ENCODE results near the gene BCL2L13. TPM values are rescaled to one million over a fixed set of nuclear protein-coding genes. Genes with fewer than 3 reads are reported as not detected.

The BCL2L13 gene
- total RNA-seq, 2 donors from 2014 or later = 19.8 to 35.0 TPM

DNA sequence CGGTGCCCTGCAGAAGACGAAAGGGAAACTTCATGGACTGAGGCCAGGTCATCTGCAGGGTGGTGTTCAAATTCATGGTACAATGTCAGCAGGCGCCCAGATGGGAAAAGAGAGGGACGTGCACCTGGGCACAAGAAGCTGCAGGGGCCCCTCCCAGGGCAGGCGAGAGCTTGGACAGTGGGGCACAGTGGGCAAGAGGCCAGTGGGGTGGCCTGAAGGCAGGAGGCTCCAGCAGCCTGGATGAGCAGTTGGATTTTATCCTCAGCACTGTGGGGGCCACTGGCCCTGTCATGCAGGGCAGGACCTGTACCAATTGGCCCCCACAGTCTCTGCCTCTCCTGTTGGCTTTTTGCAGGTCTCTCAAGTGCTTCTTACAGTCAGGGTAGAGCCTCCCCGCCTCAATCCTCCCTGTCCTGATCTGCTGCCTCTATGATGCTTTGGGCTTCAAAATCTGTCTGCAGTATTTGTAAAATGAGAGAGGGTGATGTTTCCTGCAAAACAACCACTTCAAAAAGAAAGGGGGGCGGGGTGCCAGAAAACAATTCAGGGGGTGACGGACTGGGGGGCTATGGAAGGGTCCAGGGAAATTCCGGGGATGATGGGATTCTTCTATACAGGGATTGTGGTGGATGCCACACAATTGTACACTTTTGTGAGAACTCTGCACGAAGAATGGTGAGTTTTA, 137.4 kb downstream of the BCL2L13 start:
- no peaks in the 10 kb centered on the region for H3K9me3 ChIP-seq
- WGBS, 2 donors = 77 to 82% methylated on average over 10 of the region's 10 CpGs
- ATAC-seq = no peak

DNA sequence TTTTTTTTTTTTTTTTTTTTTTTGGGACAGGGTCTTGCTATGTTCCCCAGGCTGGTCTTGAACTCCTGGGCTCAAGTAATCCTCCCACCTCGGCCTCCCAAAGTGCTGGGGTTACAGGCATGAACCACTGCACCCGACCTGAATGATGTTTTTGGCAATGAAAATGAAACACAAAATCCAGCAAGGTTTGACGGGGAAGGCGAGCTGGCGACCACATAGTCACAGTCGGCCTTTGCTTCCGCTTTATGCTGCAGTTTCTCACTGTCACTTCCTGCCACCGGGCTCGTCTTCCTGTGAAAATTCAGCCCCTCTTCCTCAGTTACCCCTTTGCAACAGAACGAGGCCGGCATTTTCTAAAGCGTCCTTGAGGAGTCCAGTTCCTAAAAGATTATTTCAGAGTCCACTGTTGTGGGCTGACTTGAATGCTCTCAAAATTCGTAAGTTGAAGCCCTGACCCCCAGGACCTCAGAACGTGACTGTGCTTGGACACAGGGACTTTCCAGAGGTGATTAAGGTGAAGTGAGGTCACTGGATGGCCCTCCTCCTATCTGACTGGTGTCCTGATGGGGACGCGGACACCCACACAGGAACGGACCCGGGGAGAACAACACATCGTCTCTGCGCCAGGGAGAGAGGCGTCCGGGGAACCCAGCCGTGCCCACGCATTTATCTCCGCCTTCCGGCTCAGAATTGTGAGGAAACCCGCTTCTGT, 138.6 kb downstream of the BCL2L13 start:
- no peaks in the 10 kb centered on the region for H3K27me3 ChIP-seq
- DNase-seq (peak in 1 of 4 donors; percentile 53), ATAC-seq (no peak)
- no peaks in the 10 kb centered on the region for H3K36me3 ChIP-seq (replicated peaks in 1 of 2; ENCODE audit: insufficient read depth in 1 of 2, low read depth in 2 of 2)
- peaks cover 20% of the 10 kb centered on the region for H3K4me1 ChIP-seq
- TF ChIP-seq POLR2A (IDR thresholded peaks at IDR 0.05) = peak in 2 of 3 donors; percentile 17 to 19
- TF ChIP-seq, protein P1, sequence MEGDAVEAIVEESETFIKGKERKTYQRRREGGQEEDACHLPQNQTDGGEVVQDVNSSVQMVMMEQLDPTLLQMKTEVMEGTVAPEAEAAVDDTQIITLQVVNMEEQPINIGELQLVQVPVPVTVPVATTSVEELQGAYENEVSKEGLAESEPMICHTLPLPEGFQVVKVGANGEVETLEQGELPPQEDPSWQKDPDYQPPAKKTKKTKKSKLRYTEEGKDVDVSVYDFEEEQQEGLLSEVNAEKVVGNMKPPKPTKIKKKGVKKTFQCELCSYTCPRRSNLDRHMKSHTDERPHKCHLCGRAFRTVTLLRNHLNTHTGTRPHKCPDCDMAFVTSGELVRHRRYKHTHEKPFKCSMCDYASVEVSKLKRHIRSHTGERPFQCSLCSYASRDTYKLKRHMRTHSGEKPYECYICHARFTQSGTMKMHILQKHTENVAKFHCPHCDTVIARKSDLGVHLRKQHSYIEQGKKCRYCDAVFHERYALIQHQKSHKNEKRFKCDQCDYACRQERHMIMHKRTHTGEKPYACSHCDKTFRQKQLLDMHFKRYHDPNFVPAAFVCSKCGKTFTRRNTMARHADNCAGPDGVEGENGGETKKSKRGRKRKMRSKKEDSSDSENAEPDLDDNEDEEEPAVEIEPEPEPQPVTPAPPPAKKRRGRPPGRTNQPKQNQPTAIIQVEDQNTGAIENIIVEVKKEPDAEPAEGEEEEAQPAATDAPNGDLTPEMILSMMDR (IDR thresholded peaks at IDR 0.05) = no peak
- H3K4me3 ChIP-seq = no peak overlapping the region
- peak overlapping the region in 2 of 4 donors; percentile 61 to 72 for H3K27ac ChIP-seq
- intact Hi-C loops (cut with DNase I) = no loop called here
- H3K9me3 ChIP-seq = no peaks in the 10 kb centered on the region
- 45 to 53% methylated on average over 27 of the region's 27 CpGs for WGBS, 2 donors

More for the DNA sequence above, 137.4 kb downstream of the BCL2L13 start:
- no peak for DNase-seq
- H3K27me3 ChIP-seq = no peaks in the 10 kb centered on the region
- H3K4me3 ChIP-seq = no peak overlapping the region
- TF ChIP-seq POLR2A (IDR thresholded peaks at IDR 0.05) = no peak
- TF ChIP-seq, protein P1 (IDR thresholded peaks at IDR 0.05) = no peak
- peaks cover 13% of the 10 kb centered on the region for H3K4me1 ChIP-seq
- H3K36me3 ChIP-seq (replicated peaks in 1 of 2; ENCODE audit: insufficient read depth in 1 of 2, low read depth in 2 of 2) = no peaks in the 10 kb centered on the region
- no peak overlapping the region for H3K27ac ChIP-seq
- intact Hi-C loops (cut with DNase I) = no loop called here

DNA sequence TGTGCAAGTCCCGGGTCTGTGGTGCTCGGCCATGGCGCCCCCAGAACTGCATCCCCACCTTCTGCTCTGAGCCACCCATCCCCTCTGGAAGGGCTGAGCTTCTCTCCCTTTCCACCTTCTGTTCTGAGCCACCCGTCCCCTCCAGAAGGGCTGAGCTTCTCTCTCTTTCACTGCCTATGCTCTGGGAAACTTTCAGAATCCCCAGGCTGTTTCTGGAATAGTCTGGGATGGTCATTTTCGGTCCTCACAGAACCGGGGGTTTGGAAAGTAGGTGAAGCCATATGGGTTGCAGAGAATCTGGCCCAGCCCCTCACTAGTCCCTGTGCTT, 139.1 kb downstream of the BCL2L13 start:
- no peak for TF ChIP-seq POLR2A (IDR thresholded peaks at IDR 0.05)
- TF ChIP-seq, protein P1 (IDR thresholded peaks at IDR 0.05) = no peak
- DNase-seq (no peak), ATAC-seq (no peak)
- Histone ChIP-seq H3K27ac (peak overlapping the region in 2 of 4 donors; percentile 61 to 72), H3K4me3 (no peak overlapping the region), H3K9me3 (no peaks in the 10 kb centered on the region), H3K36me3 (replicated peaks in 1 of 2; ENCODE audit: insufficient read depth in 1 of 2, low read depth in 2 of 2) (no peaks in the 10 kb centered on the region), H3K4me1 (peaks cover 18% of the 10 kb centered on the region), H3K27me3 (no peaks in the 10 kb centered on the region)
- WGBS, 2 donors = 44% methylated on average over 6 of the region's 6 CpGs
- intact Hi-C loops (cut with DNase I) = no loop called here

DNA sequence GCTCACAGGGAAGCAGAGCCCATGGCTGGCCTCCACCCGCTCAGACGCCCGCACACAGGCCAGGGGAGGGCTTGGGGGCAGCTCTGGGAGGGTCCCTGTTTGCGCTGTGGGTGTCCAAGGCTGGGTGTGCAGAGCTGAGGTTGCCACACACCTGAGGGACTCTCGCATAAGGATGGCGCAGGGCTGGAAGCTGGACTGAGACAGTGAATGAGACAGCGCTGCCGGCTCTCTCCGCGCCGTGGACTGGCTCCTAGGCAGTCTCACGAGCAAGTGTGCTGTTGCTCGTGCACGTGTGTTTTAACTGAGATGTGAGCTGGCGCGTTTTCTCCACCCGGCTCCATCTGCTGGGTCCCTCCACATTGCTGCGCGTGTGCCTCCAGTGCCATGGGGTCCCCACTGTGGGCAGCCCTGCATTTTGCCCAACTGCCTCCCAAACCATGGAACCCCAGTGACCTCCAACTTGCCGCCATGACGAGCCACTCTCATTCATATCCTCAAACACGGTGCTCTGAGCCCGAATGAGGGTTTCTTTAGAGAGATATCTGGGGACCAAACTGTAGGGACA, 139.9 kb downstream of the BCL2L13 start:
- DNase-seq = no peak
- intact Hi-C loops (cut with DNase I) = no loop called here

More for the DNA sequence above, 139.9 kb downstream of the BCL2L13 start:
- ATAC-seq = no peak
- H3K9me3 ChIP-seq = no peaks in the 10 kb centered on the region
- H3K4me1 ChIP-seq = peaks cover 10% of the 10 kb centered on the region
- WGBS, 2 donors = 80 to 87% methylated on average over 11 to 23 of the region's 23 CpGs
- no peak for TF ChIP-seq POLR2A (IDR thresholded peaks at IDR 0.05)
- TF ChIP-seq, protein P1 (IDR thresholded peaks at IDR 0.05) = no peak
- H3K27ac ChIP-seq = no peak overlapping the region
- no peak overlapping the region for H3K4me3 ChIP-seq
- H3K27me3 ChIP-seq = no peaks in the 10 kb centered on the region
- no peaks in the 10 kb centered on the region for H3K36me3 ChIP-seq (replicated peaks in 1 of 2; ENCODE audit: insufficient read depth in 1 of 2, low read depth in 2 of 2)
